H9 (cell line): Measurements from ENCODE around the gene NOCT. TPM values are rescaled to one million over a fixed set of nuclear protein-coding genes. Genes with fewer than 3 reads are reported as not detected.

Experiments
- DNase-seq: peaks from one replicate; pipeline ENCODE4 v3.0.0-alpha.2; 2017
- H2AFZ ChIP-seq: one replicate; pipeline ENCODE4 v1.6.1; 2013; ENCODE audit warnings: mild to moderate bottlenecking, low read length, control low read depth, moderate library complexity
- H2AK5ac ChIP-seq: 2 replicates; pipeline ENCODE4 v1.6.1; 2013; ENCODE audit warnings: low read length, control low read depth, mixed read lengths; ENCODE audit not compliant: insufficient read length
- H2BK120ac ChIP-seq: one replicate; pipeline ENCODE4 v1.6.1; 2013; ENCODE audit warnings: low read depth, mild to moderate bottlenecking, low read length, control low read depth, inconsistent platforms; ENCODE audit not compliant: poor library complexity, severe bottlenecking
- H2BK12ac ChIP-seq: 2 replicates; pipeline ENCODE4 v1.6.1; 2013; ENCODE audit warnings: low read length, control low read depth, mixed read lengths, low read depth; ENCODE audit not compliant: insufficient read length
- H2BK15ac ChIP-seq: 2 replicates; pipeline ENCODE4 v1.6.1; 2013; ENCODE audit warnings: low read depth, low read length, control low read depth
- H2BK20ac ChIP-seq: one replicate; pipeline ENCODE4 v1.6.1; 2013; ENCODE audit warnings: low read depth, mild to moderate bottlenecking, low read length, control low read depth, inconsistent platforms; ENCODE audit not compliant: poor library complexity, severe bottlenecking
- H2BK5ac ChIP-seq: 2 replicates; pipeline ENCODE4 v1.6.1; 2013; ENCODE audit warnings: low read length, control low read depth, mixed read lengths; ENCODE audit not compliant: insufficient read length
- H3K14ac ChIP-seq: 2 replicates; pipeline ENCODE4 v1.6.1; 2013; ENCODE audit warnings: low read length, control low read depth; ENCODE audit not compliant: insufficient read depth
- H3K18ac ChIP-seq: 2 replicates; pipeline ENCODE4 v1.6.1; 2013; ENCODE audit warnings: low read depth, mild to moderate bottlenecking, mixed read lengths, low read length, control low read depth; ENCODE audit not compliant: insufficient read length
- H3K23ac ChIP-seq: 2 replicates; pipeline ENCODE4 v1.6.1; 2013; ENCODE audit warnings: low read length, control low read depth, mixed read lengths, low read depth; ENCODE audit not compliant: insufficient read length
- H3K23me2 ChIP-seq: 2 replicates; pipeline ENCODE4 v1.6.1; 2013; ENCODE audit warnings: low read depth, mild to moderate bottlenecking, mixed read lengths, low read length, control low read depth; ENCODE audit not compliant: insufficient read length, poor library complexity, severe bottlenecking
- H3K27ac ChIP-seq: 2 replicates; pipeline ENCODE4 v1.5.1; 2013; ENCODE audit warnings: low read length, control low read depth, mixed read lengths, low read depth; ENCODE audit not compliant: insufficient read length
- H3K27me3 ChIP-seq: 2 replicates; pipeline ENCODE4 v1.6.1; 2013; ENCODE audit warnings: low read length, control low read depth, inconsistent platforms; ENCODE audit not compliant: insufficient read depth
- H3K4ac ChIP-seq: 2 replicates; pipeline ENCODE4 v1.6.1; 2013; ENCODE audit warnings: low read depth, mild to moderate bottlenecking, control low read depth, inconsistent platforms, low read length, moderate library complexity
- H3K4me1 ChIP-seq: 2 replicates; pipeline ENCODE4 v1.6.1; 2013; ENCODE audit warnings: low read length, control low read depth, inconsistent platforms; ENCODE audit not compliant: insufficient read depth
- H3K4me2 ChIP-seq: 2 replicates; pipeline ENCODE4 v1.6.1; 2013; ENCODE audit warnings: low read length, control low read depth, mixed read lengths; ENCODE audit not compliant: insufficient read length, insufficient read depth
- H3K56ac ChIP-seq: 2 replicates; pipeline ENCODE4 v1.6.1; 2013; ENCODE audit warnings: low read depth, mild to moderate bottlenecking, mixed read lengths, low read length, control low read depth; ENCODE audit not compliant: insufficient read length
- H3K79me1 ChIP-seq: 2 replicates; pipeline ENCODE4 v1.6.1; 2013; ENCODE audit warnings: low read depth, mild to moderate bottlenecking, moderate library complexity, low read length, control low read depth, inconsistent platforms; ENCODE audit not compliant: insufficient read depth, poor library complexity, severe bottlenecking
- H3K79me2 ChIP-seq: 2 replicates; pipeline ENCODE4 v1.6.1; 2013; ENCODE audit warnings: low read length, control low read depth, inconsistent platforms; ENCODE audit not compliant: insufficient read depth
- H3K9ac ChIP-seq: 2 replicates; pipeline ENCODE4 v1.6.1; 2013; ENCODE audit warnings: low read length, control low read depth, mixed read lengths; ENCODE audit not compliant: insufficient read length; ENCODE audit errors: extremely low read depth
- H3K9me3 ChIP-seq: one replicate; pipeline ENCODE4 v1.6.1; 2013; ENCODE audit warnings: low read depth, low read length, inconsistent platforms; ENCODE audit not compliant: control insufficient read depth
- H3T11ph ChIP-seq: one replicate; pipeline ENCODE4 v1.6.1; 2013; ENCODE audit warnings: mild to moderate bottlenecking, low read length, control low read depth, inconsistent platforms
- H4K20me1 ChIP-seq: one replicate; pipeline ENCODE4 v1.6.1; 2013; ENCODE audit not compliant: control insufficient read depth, insufficient read length, insufficient read depth
- H4K5ac ChIP-seq: 2 replicates; pipeline ENCODE4 v1.6.1; 2013; ENCODE audit warnings: low read depth, mild to moderate bottlenecking, mixed read lengths, low read length, control low read depth; ENCODE audit not compliant: insufficient read length
- H4K8ac ChIP-seq: replicated peaks from 2 replicates; pipeline ENCODE4 v1.6.1; 2013; ENCODE audit warnings: low read length, control low read depth, mixed read lengths, low read depth; ENCODE audit not compliant: insufficient read length
- H4K91ac ChIP-seq: 2 replicates; pipeline ENCODE4 v1.6.1; 2013; ENCODE audit warnings: low read depth, mild to moderate bottlenecking, moderate library complexity, mixed read lengths, low read length, control low read depth; ENCODE audit not compliant: insufficient read length
- H3K27ac Mint-ChIP-seq, 3 experiments: 2 replicates in 2 of 3; 3 replicates in 1 of 3; pipeline ENCODE4 v1.8.0; 2020 to 2021; ENCODE audit warnings: mixed read lengths in 3 of 3, mild to moderate bottlenecking in 1 of 3, moderate library complexity in 1 of 3
- H3K27me3 Mint-ChIP-seq: 2 replicates; pipeline ENCODE4 v1.8.0; 2021; ENCODE audit warnings: low read depth, mild to moderate bottlenecking, moderate library complexity, mixed read lengths
- H3K36me3 Mint-ChIP-seq, 3 experiments: 2 replicates in 2 of 3; 3 replicates in 1 of 3; pipeline ENCODE4 v1.8.0; 2020 to 2021; ENCODE audit warnings: low read depth in 3 of 3, mixed read lengths in 3 of 3; ENCODE audit not compliant: insufficient read depth in 1 of 3
- H3K4me1 Mint-ChIP-seq, 2 experiments: 2 replicates each; pipeline ENCODE4 v1.8.0; 2020; ENCODE audit warnings: mixed read lengths in 2 of 2
- H3K4me3 Mint-ChIP-seq, 2 experiments: 2 replicates in 1 of 2; 3 replicates in 1 of 2; pipeline ENCODE4 v1.8.0; 2020 to 2021; ENCODE audit warnings: mild to moderate bottlenecking in 2 of 2, mixed read lengths in 2 of 2, moderate library complexity in 1 of 2
- H3K9me3 Mint-ChIP-seq, 2 experiments: 2 replicates in 1 of 2; 3 replicates in 1 of 2; pipeline ENCODE4 v1.8.0; 2020; ENCODE audit warnings: mild to moderate bottlenecking in 2 of 2, mixed read lengths in 2 of 2, moderate library complexity in 1 of 2
- CTCF ChIP-seq: fragments of 200-600 bp; sonication (generic); conservative IDR thresholded peaks from 3 replicates; pipeline ENCODE4 v1.8.0; 2021; ENCODE audit warnings: antibody characterized with exemption, mild to moderate bottlenecking
- WGBS: extraction: QIAGEN DNeasy Blood & Tissue Kit; methylation state at CpG from one replicate; pipeline ENCODE4 v1.1.7; 2013; ENCODE audit warnings: missing lambda C conversion rate, low lambda C conversion rate, mixed read lengths; ENCODE audit not compliant: insufficient read length; ENCODE audit errors: extremely low coverage; 5-methylcytosine and 5-hydroxymethylcytosine counted together
- total RNA-seq: library from RNA; stranded (reverse); gene quantifications from 2 replicates; pipeline ENCODE4 v1.2.1, GENCODE V29; 2021

NOCT gene
- total RNA-seq, 1 experiment from 2014 or later, result 37.3 TPM

DNA sequence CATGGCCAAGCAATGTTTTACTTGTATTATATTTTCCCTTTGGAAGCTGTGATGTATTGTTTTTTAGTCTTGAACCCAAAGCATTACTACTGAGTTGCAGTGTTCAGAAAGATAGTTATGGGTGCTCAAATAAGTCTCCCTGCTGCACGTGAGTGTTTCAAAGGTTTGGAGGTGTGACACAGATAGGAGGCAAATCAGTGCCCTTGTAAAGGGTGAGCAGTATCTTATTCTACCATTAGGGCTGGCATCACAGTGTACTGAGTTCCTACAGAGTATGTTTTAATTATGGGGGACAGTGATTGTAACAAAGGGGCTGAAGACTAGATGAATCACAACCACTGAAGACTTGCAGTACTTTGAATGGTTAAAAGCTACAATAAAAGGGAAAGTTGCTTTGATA is 38.3 kb downstream of the NOCT start:
- no peak overlapping the region for H3K23ac ChIP-seq
- no peaks in the 10 kb centered on the region for H3K4me1 ChIP-seq
- H4K8ac ChIP-seq, result no peak overlapping the region
- no CpG with 5 or more reads among the region's 1 CpG for WGBS
- no peaks in the 10 kb centered on the region for H3K79me2 ChIP-seq
- H3K79me1 ChIP-seq, result no peaks in the 10 kb centered on the region
- Mint-ChIP-seq H3K4me3 (no peak overlapping the region), H3K4me1 (peaks cover 5 to 8% of the 10 kb centered on the region in 2 experiments), H3K27me3 (no peaks in the 10 kb centered on the region), H3K9me3 (no peaks in the 10 kb centered on the region), H3K36me3 (peaks cover 9 to 51% (median 25%) of the 10 kb centered on the region in 3 experiments; a peak in 5 of 7 replicates), H3K27ac (0 out of 7 replicates have a peak overlapping the region, but pooled peaks of 1 of the 3 experiments have one; percentile 19)
- H3K27ac ChIP-seq, result no peak overlapping the region
- no peaks in the 10 kb centered on the region for H3K27me3 ChIP-seq
- TF ChIP-seq CTCF, result no peak
- H4K5ac ChIP-seq, result no peak overlapping the region
- no peak overlapping the region for H3T11ph ChIP-seq
- H3K4me2 ChIP-seq, result no peak overlapping the region
- H3K9me3 ChIP-seq, result no peaks in the 10 kb centered on the region
- H3K23me2 ChIP-seq, result no peaks in the 10 kb centered on the region
- no peak overlapping the region for H3K4ac ChIP-seq
- no peak overlapping the region for H4K91ac ChIP-seq
- DNase-seq, result no peak
- no peak overlapping the region for H2AFZ ChIP-seq
- no peak overlapping the region for H2BK15ac ChIP-seq
- H4K20me1 ChIP-seq, result no peaks in the 10 kb centered on the region
- H3K9ac ChIP-seq, result no peak overlapping the region
- H2AK5ac ChIP-seq, result no peak overlapping the region
- no peak overlapping the region for H3K56ac ChIP-seq
- H2BK20ac ChIP-seq, result no peak overlapping the region
- H2BK120ac ChIP-seq, result no peak overlapping the region
- no peak overlapping the region for H3K14ac ChIP-seq
- no peak overlapping the region for H3K18ac ChIP-seq
- H2BK5ac ChIP-seq, result no peak overlapping the region
- H2BK12ac ChIP-seq, result no peak overlapping the region
